DMS53 treated with DMSO at 0.1 percent for 48 hours (cell line): ENCODE measurements around the gene MARCHF6.
"Not testable (repeated sequence)": the region's sequence is repeated elsewhere in the genome, so short reads cannot be mapped to it uniquely, and the experiment has no call there.

ENCODE experiments used
- DNase-seq: peaks from one replicate; lab custom pipeline; 2025; ENCODE audit not compliant: unreplicated experiment; lab: John Stamatoyannopoulos, UW

Gene MARCHF6

DNA sequence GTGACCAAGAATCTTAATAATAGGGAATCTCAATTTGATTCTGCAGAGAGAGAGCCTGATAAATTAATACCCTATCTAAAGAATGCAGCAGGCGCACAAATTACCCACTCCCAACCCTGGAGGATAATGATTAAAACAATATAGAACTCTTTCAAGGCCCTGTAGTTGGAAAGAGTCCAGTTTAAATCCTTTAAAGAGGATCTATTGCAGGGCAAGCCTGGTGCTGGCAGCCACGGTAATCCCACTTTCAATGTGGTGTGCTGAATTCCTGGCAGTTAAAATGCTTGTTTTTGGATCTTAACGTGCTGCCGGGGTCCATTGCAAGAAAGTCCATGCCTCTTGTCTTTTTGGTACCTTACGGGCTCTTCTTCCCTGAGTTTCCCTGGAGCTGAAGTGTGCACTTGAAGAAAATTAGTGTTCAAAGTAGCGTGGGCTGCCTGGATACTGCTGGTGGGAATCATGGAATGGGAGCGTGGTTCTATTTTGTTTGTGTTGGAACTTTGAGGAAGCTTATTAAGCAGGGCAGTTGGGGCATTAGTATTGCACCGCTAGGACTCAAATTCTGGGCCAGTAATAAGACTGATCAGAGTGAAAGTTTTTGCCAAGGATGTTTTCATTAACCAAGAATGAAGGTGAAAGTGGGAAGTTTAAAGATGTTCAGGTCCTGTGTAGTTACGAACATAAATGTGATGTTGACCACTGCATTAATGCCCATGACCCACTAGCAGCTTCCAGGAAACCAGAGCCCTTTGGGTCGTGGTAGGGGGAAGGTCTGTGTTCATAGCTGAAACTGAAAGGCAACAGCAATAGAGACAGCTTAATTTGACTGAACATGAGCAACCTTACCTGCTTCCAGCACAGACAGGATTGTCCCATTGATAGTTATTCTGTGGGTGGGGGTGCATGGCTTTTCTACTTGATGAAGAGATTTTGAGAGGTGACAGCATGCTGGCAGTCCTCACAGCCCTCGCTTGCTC lies 20.8 kb downstream of the MARCHF6 start:
- DNase-seq, result no peak

DNA sequence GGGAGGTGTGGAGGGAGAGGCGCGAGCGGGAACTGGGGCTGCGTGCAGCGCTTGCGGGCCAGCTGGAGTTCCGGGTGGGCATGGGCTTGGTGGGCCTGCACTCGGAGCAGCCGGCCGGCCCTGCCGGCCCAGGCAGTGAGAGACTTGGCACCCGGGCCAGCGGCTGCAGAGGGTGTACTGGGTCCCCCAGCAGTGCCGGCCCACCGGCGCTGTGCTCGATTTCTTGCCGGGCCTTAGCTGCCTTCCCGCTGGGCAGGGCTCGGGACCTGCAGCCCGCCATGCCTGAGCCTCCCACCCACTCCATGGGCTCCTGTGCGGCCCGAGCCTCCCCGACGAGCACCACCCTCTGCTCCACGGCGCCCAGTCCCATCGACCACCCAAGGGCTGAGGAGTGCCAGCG lies 21.7 kb downstream of the MARCHF6 start:
- not testable (repeated sequence) for DNase-seq

DNA sequence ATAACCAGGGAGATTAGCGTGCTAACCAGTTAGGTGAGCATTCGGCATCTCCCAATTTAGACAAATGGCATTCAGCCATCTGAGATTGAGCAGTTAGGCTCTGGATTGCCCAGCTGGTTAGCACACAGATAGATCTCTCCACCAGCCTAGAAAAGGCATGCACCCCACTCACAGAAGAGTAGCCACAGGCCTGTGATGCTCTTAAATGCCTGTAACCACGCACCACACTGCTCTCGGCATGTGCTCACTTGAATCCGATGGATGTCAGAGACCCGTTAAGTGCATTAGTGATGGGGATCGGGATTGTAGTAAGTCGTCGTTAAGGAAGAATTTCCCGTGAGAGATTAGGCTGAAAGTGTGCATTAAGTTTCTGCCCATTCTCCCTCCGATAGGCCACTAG lies 23.0 kb downstream of the MARCHF6 start:
- DNase-seq, result no peak

DNA sequence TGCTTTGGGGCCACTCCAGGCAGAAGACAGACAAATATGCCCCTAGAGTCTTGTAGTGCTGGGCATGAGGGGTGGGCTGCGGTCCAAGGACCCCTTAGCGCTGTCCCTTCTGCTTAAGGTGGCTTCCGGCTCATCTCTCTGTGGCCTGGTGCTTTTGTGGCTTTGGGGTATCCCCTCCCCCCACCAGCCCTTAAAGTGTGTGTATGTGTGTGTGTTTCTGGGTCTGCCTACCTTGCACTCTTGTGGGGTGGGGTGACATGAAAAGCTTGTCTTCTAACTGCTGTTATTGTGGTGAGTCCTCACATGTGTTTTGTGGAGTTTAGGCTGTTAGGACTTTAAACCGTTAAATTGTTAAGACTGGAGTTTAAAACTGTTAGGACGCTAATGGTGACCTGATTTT lies 23.6 kb downstream of the MARCHF6 start:
- DNase-seq, result no peak

DNA sequence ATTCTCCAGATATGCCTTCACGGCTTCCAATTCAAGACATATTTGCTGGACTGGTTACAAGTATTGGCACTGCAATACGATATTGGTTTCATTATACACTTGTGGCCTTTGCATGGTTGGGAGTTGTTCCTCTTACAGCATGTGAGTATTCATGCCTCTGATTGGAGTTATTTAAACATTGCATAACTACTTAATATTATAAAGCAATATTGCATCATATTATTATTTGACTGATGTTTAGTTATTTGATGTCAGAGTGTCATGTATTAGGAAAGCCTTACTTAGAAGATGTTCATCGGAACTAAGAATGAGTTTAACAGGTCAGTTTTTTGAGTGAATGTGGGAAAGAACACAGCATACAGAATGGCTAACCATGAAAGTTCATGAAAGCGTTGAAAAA lies 28.3 kb downstream of the MARCHF6 start:
- DNase-seq, result no peak

DNA sequence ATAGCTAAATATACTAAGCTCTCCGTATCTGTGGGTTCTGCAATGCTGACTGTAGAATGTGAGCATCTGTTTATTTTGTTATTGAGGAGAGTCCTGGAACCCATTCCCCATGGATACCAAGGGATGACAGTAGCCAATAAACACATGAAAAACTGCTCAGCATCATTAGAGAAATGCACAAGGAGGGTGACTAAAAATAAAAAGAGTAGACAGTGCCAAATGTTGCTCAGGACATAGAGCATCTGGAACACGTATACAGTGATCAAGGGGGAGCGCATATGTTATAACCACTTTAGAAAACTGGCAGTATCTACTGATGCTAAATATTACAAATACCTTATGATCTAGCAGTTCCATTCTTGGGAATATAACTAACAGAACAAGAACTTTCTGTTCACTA lies 31.0 kb downstream of the MARCHF6 start:
- no peak for DNase-seq

DNA sequence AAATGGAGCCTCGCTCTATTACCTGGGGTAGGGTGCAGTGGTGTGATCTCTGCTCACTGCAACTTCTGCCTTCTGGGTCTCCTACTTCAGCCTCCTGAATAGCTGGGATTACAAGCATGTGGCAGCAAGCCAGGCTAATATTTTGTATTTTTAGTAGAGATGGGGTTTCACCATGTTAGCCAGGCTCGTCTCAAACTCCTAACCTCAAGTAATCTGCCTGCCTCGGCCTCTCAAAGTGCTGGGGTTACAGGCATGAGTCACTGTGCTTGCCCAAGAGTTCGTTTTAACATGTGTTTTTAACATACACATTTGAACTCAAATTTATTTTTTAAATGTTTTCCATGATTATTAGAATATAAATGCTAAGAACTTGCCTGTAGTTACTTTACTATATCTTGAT lies 34.2 kb downstream of the MARCHF6 start:
- DNase-seq, result no peak

DNA sequence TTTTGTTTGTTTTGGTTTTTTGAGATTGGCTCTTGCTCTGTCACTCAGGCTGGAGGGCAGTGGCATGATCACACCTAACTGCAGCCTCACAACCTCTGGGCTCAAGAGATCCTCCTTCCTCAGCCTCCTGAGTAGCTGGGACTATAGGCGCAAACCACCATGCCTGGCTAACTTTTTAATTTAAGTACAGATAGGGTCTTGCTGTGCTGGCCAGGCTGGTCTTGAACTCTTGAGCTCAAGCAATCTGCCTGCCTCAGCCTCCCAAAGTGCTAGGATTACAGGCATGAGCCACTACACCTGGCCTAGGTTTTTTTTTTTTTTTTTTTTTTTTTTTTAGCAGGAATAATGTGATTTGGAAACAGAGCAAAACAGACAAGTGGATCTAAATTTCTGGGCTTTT lies 37.6 kb downstream of the MARCHF6 start:
- DNase-seq, result no peak

DNA sequence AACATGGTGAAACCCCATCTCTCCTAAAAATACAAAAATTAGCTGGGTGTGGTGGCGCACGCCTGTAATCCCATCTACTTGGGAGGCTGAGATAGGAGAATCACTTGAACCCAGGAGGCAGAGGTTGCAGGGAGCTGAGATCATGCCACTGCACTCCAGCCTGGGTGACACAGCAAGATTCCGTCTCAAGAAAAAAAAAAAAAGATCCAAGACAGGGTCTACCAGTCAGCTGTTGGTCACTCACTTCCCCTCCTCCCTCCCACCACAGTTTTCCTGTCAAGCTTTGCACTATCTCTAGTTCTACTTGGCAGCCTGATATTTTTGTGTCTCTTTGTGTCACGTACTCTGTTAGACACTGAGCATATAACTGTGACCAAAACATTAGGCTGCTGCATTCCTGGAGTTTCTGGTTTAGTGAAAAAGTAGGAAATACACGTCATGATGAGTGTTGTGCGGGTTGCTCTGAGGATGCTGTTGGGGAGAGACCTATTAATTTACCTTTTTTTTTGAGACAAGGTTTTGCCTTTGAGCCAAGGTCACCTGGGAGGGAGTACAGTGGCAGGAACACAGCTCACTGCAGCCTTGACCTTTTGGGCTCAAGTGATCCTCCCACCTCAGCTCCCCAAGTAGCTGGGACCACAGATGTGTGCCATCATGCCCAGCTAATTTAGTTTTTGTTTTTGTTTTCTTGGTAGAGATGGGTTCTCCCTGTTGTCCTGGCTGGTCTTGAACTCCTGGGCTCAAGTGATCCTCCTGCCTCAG lies 39.3 kb downstream of the MARCHF6 start:
- DNase-seq, result not testable (repeated sequence)

DNA sequence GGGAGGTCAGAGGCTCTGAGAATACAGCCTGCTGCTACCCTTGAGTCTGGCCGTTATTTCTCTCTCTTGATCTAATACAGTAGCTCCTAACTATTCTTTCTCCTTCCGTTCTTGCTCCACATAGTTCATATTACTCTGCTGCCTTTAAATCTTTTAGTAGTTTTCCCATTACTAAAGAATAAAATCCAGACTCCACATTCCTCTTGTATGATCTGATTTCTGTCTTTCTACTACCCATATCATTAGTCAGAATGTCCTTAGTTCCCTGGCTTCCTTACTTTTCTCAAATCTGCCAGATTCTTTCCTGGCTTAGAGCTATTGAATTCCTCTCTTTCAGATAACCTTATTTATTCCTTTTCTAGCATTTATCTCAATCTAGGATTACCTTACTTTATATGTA lies 40.0 kb downstream of the MARCHF6 start:
- DNase-seq, result no peak

DNA sequence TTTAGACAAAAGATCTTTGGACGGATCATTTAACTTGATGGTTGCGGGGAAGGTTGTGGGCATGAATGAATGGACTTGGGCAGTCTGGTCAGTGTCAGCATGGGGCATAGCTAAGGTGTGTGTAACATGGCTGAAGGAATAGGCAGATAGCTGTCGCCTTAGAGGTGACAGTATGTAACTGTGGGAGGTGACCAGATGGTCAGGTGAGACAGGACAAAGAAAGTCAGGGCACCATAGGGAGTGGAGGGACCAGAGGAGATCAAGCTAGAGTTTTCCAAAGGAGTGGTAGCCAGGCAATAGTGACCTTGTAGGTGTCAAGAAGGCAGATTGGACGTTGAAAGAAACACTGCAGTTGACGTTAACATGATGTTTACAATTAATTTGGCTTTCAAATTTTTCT lies 43.1 kb downstream of the MARCHF6 start:
- no peak for DNase-seq

DNA sequence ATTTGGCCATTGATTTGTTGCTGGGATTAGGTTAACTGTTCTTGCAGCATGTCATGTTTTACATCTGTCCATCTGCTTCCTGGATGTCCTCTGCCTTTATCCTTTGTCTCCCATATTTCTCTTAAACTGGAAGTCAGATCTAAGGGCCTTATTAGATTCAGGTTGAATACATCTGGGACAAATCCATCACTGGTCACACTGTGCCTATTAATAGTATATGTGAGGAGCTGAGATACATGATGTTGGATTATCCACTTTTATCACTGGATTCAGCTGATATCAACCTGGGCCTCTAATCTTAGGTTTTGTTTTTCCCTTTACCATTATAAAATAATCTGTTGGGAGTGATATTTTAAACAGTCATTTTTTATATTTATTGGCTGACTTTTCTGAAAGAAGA lies 46.3 kb downstream of the MARCHF6 start:
- no peak for DNase-seq

DNA sequence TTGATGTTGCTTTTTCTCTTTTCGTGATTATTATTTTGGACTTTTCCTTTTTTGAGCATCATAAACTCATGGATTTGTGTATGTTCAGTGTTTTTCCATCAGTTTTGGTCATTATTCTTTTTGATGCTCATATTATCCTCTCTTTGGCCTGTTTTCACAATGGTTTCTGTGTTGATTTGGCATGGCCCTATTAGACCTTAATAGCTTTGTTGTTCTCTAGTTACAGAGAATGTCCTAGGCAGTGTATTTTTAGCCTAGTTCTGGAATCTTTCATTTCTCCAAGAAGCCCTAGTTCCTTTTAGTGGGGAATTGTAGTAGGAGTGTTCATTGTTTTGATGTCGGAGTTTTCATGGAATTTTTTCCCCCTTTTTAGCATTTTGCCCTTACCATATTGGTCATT lies 46.9 kb downstream of the MARCHF6 start:
- DNase-seq, result no peak

DNA sequence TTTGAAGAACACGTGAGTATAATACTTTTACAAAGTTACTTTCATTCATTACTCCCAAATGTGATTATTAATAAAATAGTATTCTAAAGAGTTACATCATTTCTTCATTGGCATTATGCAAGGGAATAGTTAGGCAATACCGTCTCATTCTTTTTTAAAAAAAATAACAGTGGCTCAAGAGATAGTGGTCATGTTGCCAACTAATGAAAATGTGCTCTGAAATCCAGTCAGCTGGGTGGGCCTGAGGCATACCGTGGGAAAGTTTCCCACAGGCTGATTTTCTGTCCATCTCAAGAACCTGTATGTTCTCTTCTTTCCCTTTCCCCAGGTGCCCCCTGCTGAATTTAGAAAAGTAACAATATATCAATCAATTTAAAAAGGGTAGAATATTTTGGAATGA lies 47.3 kb downstream of the MARCHF6 start:
- no peak for DNase-seq

DNA sequence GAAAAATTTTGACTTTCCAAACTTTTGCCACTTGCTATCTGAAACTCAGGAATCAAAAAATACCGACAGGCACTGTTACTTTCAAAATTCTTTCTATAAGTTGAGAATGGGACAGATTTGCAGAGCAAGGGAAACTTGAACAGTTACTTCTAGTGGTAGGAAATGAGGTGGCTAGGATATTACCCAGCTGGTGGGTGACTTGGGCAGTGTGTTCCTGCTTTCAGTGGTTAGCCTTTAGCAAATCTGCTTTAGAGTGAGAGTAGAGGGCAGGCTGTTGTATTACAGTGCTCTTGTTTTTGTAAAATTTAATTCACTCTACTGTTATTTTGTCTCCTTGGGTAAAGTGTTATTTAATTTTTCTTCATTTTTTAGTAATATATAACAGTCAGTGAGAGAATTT lies 48.0 kb downstream of the MARCHF6 start:
- no peak for DNase-seq
